Kidney (tissue), 14 donors: Measurements from ENCODE around the gene SLC16A9. TPM values are rescaled to one million over a fixed set of nuclear protein-coding genes. Genes with fewer than 3 reads are reported as not detected.

ENCODE experiments used
- DNase-seq, 5 donors: peaks; one replicate each; pipeline ENCODE4 v3.0.0-alpha.2; 2013 to 2020
- FAIRE-seq: peaks from 2 replicates; lab custom pipeline; 2012; peaks lifted over from hg19 to GRCh38; lab: Jason Lieb, UNC
- H3K27ac ChIP-seq, 2 donors: one replicate each; pipeline ENCODE4 v1.7.0; 2013; ENCODE audit warnings: low read depth in 2 of 2, low read length in 2 of 2, inconsistent platforms in 1 of 2
- H3K27me3 ChIP-seq: one replicate; pipeline ENCODE4 v1.7.1; 2013; ENCODE audit warnings: low read length, inconsistent platforms; ENCODE audit not compliant: control insufficient read depth, insufficient read depth
- H3K36me3 ChIP-seq, 3 donors: one replicate each; pipeline versions ENCODE4 v1.7.0 to v1.7.1; 2013; ENCODE audit warnings: low read length in 3 of 3, control low read depth in 1 of 3, inconsistent platforms in 1 of 3; ENCODE audit not compliant: insufficient read depth in 3 of 3, control insufficient read depth in 2 of 3
- H3K4me1 ChIP-seq, 3 donors: one replicate each; pipeline versions ENCODE4 v1.7.0 to v1.7.1; 2013; ENCODE audit warnings: low read length in 3 of 3, inconsistent platforms in 1 of 3, low read depth in 1 of 3; ENCODE audit not compliant: control insufficient read depth in 2 of 3, insufficient read depth in 2 of 3
- H3K4me3 ChIP-seq, 3 donors: one replicate each; pipeline versions ENCODE4 v1.7.0 to v1.8.1; 2013; ENCODE audit warnings: low read length in 3 of 3, control low read depth in 1 of 3, inconsistent platforms in 1 of 3
- H3K9ac ChIP-seq, 3 donors: one replicate each; pipeline versions ENCODE4 v1.7.0 to v1.7.1; 2013; ENCODE audit warnings: low read length in 3 of 3, control low read depth in 1 of 3, inconsistent platforms in 1 of 3
- H3K9me3 ChIP-seq, 3 donors: one replicate each; pipeline versions ENCODE4 v1.7.0 to v1.7.1; 2013; ENCODE audit warnings: low read length in 3 of 3, control low read depth in 1 of 3, inconsistent platforms in 1 of 3; ENCODE audit not compliant: control insufficient read depth in 2 of 3, insufficient read depth in 1 of 3
- intact Hi-C: fragments of 100-400 bp; cut with DNase I; formaldehyde crosslinking; loops from one replicate; pipeline ENCODE4 v1.11.1; 2022
- polyA plus RNA-seq: library from polyadenylated mRNA; stranded (reverse); fragments of 350-450 nt; fragmentation: Illumina TruSeq; extraction: RNeasy Lipid Tissue Mini Kit (QIAGEN cat#74804); gene quantifications from one replicate; pipeline ENCODE4 v1.2.3, GENCODE V29; 2014; ENCODE audit warnings: low read depth, low replicate concordance; ENCODE audit not compliant: insufficient read depth
- total RNA-seq: library from RNA; stranded (reverse); fragmentation: NEBNext Ultra II Directional; extraction: Animal tissue kit (Norgen Biotek cat#: 25700); gene quantifications from one replicate; pipeline ENCODE4 v1.2.1, GENCODE V29; 2021
- TF ChIP-seq, protein P1 (sequence below): IDR thresholded peaks from 3 replicates; pipeline ENCODE4 v1.5.1; 2012; ENCODE audit warnings: mild to moderate bottlenecking, moderate library complexity, borderline replicate concordance; ENCODE audit not compliant: insufficient read depth; ENCODE audit errors: extremely low read depth
- donor health status: control.
- donor health status: control.
- donor health status: control.
- donor health status: control.
- donor health status: control.
- donor health status: DM: yes; HTN: yes; CAD: no.
- donor health status: Normal renal cell carcinoma (clear cell type).

Gene SLC16A9
- total and polyA plus RNA-seq, 2 donors from 2014 or later = 15.5 to 91.1 TPM

DNA sequence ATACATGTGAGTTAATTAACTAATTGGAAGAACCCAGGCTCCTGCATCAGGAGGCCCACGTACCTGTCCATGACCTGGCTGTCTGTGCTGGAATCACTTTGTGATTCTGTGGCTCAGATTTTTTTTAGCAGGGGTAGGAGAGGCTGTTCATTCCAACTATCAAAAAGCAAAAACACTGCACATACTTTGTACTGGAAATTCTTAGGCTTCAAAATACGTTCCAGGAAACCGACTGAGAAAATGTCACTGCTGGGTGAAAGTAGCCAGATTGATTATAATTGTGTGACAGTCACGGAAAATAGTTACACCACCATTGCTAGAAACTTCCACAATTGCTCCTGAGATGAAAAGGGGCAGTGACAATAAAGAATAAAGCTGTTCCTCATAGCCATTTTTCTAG, 91.0 kb downstream of the SLC16A9 start:
- H3K4me1 ChIP-seq = no peaks in the 10 kb centered on the region
- H3K36me3 ChIP-seq = no peaks in the 10 kb centered on the region
- no peak overlapping the region for H3K9ac ChIP-seq
- TF ChIP-seq, protein P1, sequence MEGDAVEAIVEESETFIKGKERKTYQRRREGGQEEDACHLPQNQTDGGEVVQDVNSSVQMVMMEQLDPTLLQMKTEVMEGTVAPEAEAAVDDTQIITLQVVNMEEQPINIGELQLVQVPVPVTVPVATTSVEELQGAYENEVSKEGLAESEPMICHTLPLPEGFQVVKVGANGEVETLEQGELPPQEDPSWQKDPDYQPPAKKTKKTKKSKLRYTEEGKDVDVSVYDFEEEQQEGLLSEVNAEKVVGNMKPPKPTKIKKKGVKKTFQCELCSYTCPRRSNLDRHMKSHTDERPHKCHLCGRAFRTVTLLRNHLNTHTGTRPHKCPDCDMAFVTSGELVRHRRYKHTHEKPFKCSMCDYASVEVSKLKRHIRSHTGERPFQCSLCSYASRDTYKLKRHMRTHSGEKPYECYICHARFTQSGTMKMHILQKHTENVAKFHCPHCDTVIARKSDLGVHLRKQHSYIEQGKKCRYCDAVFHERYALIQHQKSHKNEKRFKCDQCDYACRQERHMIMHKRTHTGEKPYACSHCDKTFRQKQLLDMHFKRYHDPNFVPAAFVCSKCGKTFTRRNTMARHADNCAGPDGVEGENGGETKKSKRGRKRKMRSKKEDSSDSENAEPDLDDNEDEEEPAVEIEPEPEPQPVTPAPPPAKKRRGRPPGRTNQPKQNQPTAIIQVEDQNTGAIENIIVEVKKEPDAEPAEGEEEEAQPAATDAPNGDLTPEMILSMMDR = no peak
- no peaks in the 10 kb centered on the region for H3K9me3 ChIP-seq
- DNase-seq (no peak), FAIRE-seq (no peak)
- intact Hi-C loops = no loop called here
- no peaks in the 10 kb centered on the region for H3K27me3 ChIP-seq
- H3K4me3 ChIP-seq = no peak overlapping the region
- H3K27ac ChIP-seq = no peak overlapping the region

DNA sequence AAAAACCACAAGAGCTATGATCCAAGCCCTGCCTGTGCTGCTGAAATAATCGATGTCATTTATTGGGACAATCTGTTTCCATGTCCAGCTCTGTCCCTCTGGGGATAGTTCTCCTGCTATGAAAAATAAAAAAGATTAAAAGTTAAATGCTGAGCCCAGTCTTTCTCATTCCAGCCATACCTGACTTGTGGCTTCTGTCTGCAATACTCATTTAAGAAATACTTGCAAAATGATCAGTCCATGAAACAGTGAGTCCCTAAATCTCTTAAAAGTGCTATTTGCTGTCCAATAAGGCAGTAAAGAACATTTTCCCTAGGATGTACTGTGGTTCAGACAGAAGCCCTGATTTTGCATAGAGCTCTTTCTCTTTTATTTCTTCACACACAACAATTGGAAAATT, 91.7 kb downstream of the SLC16A9 start:
- no peak overlapping the region for H3K4me3 ChIP-seq
- no peaks in the 10 kb centered on the region for H3K27me3 ChIP-seq
- TF ChIP-seq, protein P1 = no peak
- H3K36me3 ChIP-seq = no peaks in the 10 kb centered on the region
- intact Hi-C loops = no loop called here
- no peak overlapping the region for H3K9ac ChIP-seq
- DNase-seq = no peak
- H3K9me3 ChIP-seq = no peaks in the 10 kb centered on the region
- no peaks in the 10 kb centered on the region for H3K4me1 ChIP-seq
- FAIRE-seq = no peak
- H3K27ac ChIP-seq = no peak overlapping the region

DNA sequence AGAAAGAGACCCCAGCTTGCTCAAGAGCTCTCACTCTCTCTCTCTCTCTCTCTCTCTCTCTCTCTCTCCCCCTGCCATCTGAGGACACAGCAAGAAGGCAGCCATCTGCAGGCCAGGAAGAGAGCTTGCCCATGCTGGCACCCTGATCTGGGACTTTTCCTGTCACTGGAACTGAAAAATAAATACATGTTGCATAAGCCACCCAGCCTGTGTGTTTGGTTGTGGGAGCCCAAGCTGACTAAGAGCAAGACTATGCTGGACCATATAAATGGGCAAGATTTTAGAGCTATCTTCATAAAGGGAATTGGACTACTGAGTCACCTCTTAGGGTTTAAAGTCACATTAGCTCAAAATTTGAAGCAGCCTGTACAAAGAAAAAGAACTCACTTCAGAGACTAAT, 98.6 kb downstream of the SLC16A9 start:
- Histone ChIP-seq H3K4me1 (no peaks in the 10 kb centered on the region), H3K4me3 (no peak overlapping the region), H3K27ac (no peak overlapping the region), H3K9ac (no peak overlapping the region), H3K36me3 (no peaks in the 10 kb centered on the region), H3K9me3 (no peaks in the 10 kb centered on the region), H3K27me3 (no peaks in the 10 kb centered on the region)
- intact Hi-C loops = no loop called here
- DNase-seq (no peak), FAIRE-seq (no peak)
- TF ChIP-seq, protein P1 = no peak

DNA sequence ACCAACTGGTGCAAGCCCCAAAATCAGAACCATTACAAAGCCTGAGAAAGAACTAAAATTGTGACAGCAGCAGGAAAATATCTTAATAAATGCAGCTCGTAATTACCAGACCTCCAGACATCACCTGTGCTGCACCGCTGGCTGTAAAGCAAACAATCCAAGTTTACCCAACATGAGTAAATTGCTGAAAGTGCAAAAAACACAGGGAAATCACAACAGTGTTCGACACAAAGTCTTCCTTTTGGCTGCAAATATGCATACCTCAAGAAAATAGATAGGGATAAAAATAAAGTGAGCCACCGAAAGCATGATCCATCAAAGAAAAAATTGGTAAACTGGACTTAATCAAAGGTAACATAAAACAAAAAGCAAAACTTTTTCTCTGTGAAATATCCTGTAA, 101.7 kb downstream of the SLC16A9 start:
- Histone ChIP-seq H3K9ac (no peak overlapping the region), H3K36me3 (no peaks in the 10 kb centered on the region)
- FAIRE-seq = no peak

More for the DNA sequence above, 101.7 kb downstream of the SLC16A9 start:
- intact Hi-C loops = no loop called here
- no peak overlapping the region for H3K4me3 ChIP-seq
- no peak for DNase-seq
- no peaks in the 10 kb centered on the region for H3K27me3 ChIP-seq
- no peaks in the 10 kb centered on the region for H3K4me1 ChIP-seq
- no peak overlapping the region for H3K27ac ChIP-seq
- H3K9me3 ChIP-seq = no peaks in the 10 kb centered on the region
- TF ChIP-seq, protein P1 = no peak
